Astrocyte (in vitro differentiated cells and primary cell): ENCODE measurements around the gene AP1G2. TPM values are rescaled to one million over a fixed set of nuclear protein-coding genes. Genes with fewer than 3 reads are reported as not detected.
"Not testable (repeated sequence)": the region's sequence is repeated elsewhere in the genome, so short reads cannot be mapped to it uniquely, and the experiment has no call there.

Experiments
- DNase-seq: peaks from one replicate; pipeline ENCODE4 v3.0.0-alpha.2; 2010; ENCODE audit warnings: low read depth
- FAIRE-seq: peaks from 2 replicates; lab custom pipeline; 2011; peaks lifted over from hg19 to GRCh38; lab: Jason Lieb, UNC
- H2AFZ ChIP-seq: 2 replicates; pipeline ENCODE4 v1.6.0; 2012; ENCODE audit warnings: low read depth, low read length, inconsistent platforms
- H3K27ac ChIP-seq: 2 replicates; pipeline ENCODE4 v1.5.1; 2011; ENCODE audit warnings: low read depth, low read length, inconsistent platforms
- H3K27me3 ChIP-seq: 2 replicates; pipeline ENCODE4 v1.6.0; 2011; ENCODE audit warnings: low read length, inconsistent platforms; ENCODE audit not compliant: insufficient read depth
- H3K36me3 ChIP-seq: 2 replicates; pipeline ENCODE4 v1.5.1; 2011; ENCODE audit warnings: low read length, inconsistent platforms; ENCODE audit not compliant: insufficient read depth
- H3K4me1 ChIP-seq: 2 replicates; pipeline ENCODE4 v1.5.1; 2011; ENCODE audit warnings: low read length, inconsistent platforms; ENCODE audit not compliant: insufficient read depth
- H3K4me2 ChIP-seq: 2 replicates; pipeline ENCODE4 v1.6.0; 2012; ENCODE audit warnings: low read length, inconsistent platforms
- H3K4me3 ChIP-seq: 2 replicates; pipeline ENCODE4 v1.5.1; 2011; ENCODE audit warnings: low read depth, mild to moderate bottlenecking, low read length, inconsistent platforms; ENCODE audit not compliant: insufficient read depth
- H3K79me2 ChIP-seq: 2 replicates; pipeline ENCODE4 v1.6.0; 2012; ENCODE audit warnings: mild to moderate bottlenecking, low read length, inconsistent platforms; ENCODE audit not compliant: insufficient read depth
- H3K9ac ChIP-seq: 2 replicates; pipeline ENCODE4 v1.6.0; 2012; ENCODE audit warnings: mild to moderate bottlenecking, low read length, inconsistent platforms
- H3K9me3 ChIP-seq: 2 replicates; pipeline ENCODE4 v1.5.1; 2012; ENCODE audit warnings: low read depth, mild to moderate bottlenecking, low read length, inconsistent platforms; ENCODE audit not compliant: insufficient read depth
- H4K20me1 ChIP-seq: 2 replicates; pipeline ENCODE4 v1.6.0; 2012; ENCODE audit warnings: low read length, inconsistent platforms; ENCODE audit not compliant: insufficient read depth
- H3K27ac Mint-ChIP-seq: one replicate; pipeline ENCODE4 v1.8.0; 2021; ENCODE audit warnings: mild to moderate bottlenecking, mixed read lengths; ENCODE audit not compliant: unreplicated experiment
- H3K27me3 Mint-ChIP-seq: one replicate; pipeline ENCODE4 v1.8.0; 2021; ENCODE audit warnings: low read depth, mixed read lengths; ENCODE audit not compliant: unreplicated experiment
- H3K36me3 Mint-ChIP-seq: one replicate; pipeline ENCODE4 v1.8.0; 2021; ENCODE audit warnings: low read depth, mixed read lengths; ENCODE audit not compliant: unreplicated experiment
- H3K4me1 Mint-ChIP-seq: one replicate; pipeline ENCODE4 v1.8.0; 2021; ENCODE audit warnings: low read depth, mixed read lengths; ENCODE audit not compliant: unreplicated experiment
- H3K4me3 Mint-ChIP-seq: one replicate; pipeline ENCODE4 v1.8.0; 2021; ENCODE audit warnings: mild to moderate bottlenecking, moderate library complexity, mixed read lengths; ENCODE audit not compliant: unreplicated experiment
- H3K9me3 Mint-ChIP-seq: one replicate; pipeline ENCODE4 v1.8.0; 2021; ENCODE audit warnings: mild to moderate bottlenecking, mixed read lengths; ENCODE audit not compliant: unreplicated experiment
- CTCF ChIP-seq: IDR thresholded peaks from 2 replicates; pipeline ENCODE4 v1.5.1; 2011; ENCODE audit warnings: low read depth, mild to moderate bottlenecking, inconsistent platforms, low read length, moderate library complexity; ENCODE audit not compliant: insufficient read depth
- EZH2 ChIP-seq: IDR thresholded peaks from 2 replicates; pipeline ENCODE4 v1.6.1; 2012; ENCODE audit warnings: mild to moderate bottlenecking, low read length, inconsistent platforms; ENCODE audit not compliant: insufficient read depth
- total RNA-seq: library from RNA; stranded (reverse); gene quantifications from 2 replicates; pipeline ENCODE4 v1.2.1, GENCODE V29; 2021

AP1G2 gene
- total RNA-seq, 1 donor from 2014 or later = 80.9 TPM

GRCh38 chr14:23583761-23584526 lies 16.4 kb upstream of the AP1G2 start:
- peaks cover 31% of the 10 kb centered on the region for H3K27me3 Mint-ChIP-seq
- FAIRE-seq, H3K4me1 ChIP-seq, H2AFZ ChIP-seq, DNase-seq, H3K4me3 ChIP-seq, H3K79me2 ChIP-seq, H3K27ac ChIP-seq, H3K4me2 ChIP-seq, H3K4me3 Mint-ChIP-seq, H3K4me1 Mint-ChIP-seq, H3K27ac Mint-ChIP-seq, H4K20me1 ChIP-seq, H3K9me3 Mint-ChIP-seq, H3K9ac ChIP-seq, H3K27me3 ChIP-seq, H3K36me3 ChIP-seq, H3K9me3 ChIP-seq, H3K36me3 Mint-ChIP-seq: not testable (repeated sequence)

- Histone ChIP-seq H2AFZ (no peak overlapping the region), H3K4me1 (no peaks in the 10 kb centered on the region), H3K79me2 (no peaks in the 10 kb centered on the region), H3K36me3 (no peaks in the 10 kb centered on the region), H3K27me3 (peaks cover 17% of the 10 kb centered on the region), H3K27ac (no peak overlapping the region), H3K9ac (no peak overlapping the region), H4K20me1 (no peaks in the 10 kb centered on the region), H3K4me3 (no peak overlapping the region), H3K4me2 (no peak overlapping the region), H3K9me3 (no peaks in the 10 kb centered on the region)
- peaks cover 2% of the 10 kb centered on the region for H3K9me3 Mint-ChIP-seq
- TF ChIP-seq CTCF (no peak), EZH2 (no peak)
- no peaks in the 10 kb centered on the region for H3K36me3 Mint-ChIP-seq
- no peak overlapping the region for H3K4me3 Mint-ChIP-seq
- H3K27ac Mint-ChIP-seq = no peak overlapping the region
- peaks cover 39% of the 10 kb centered on the region for H3K27me3 Mint-ChIP-seq
- DNase-seq = no peak
- FAIRE-seq = no peak
- no peaks in the 10 kb centered on the region for H3K4me1 Mint-ChIP-seq
Observed at GRCh38 chr14:23582906-23583760, 15.5 kb upstream of the AP1G2 start.

DNA sequence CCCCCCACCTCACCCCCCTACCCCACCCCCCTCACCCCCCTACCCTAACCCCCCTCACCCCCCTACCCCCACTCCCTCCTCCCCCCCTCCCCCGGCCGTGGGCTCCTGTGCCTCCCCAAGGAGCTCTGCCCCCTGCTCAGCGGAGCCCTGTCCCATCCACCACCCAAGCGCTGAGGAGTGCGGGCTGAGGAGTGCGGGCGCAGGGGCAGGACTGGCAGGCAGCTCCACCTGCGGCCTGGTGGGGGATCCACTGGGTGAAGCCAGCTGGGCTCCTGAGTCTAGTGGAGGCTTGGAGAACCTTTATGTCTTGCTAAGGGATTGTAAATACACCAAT lies 13.3 kb upstream of the AP1G2 start:
- peaks cover 27% of the 10 kb centered on the region for H3K27me3 ChIP-seq
- Mint-ChIP-seq H3K4me3 (no peak overlapping the region), H3K4me1 (no peaks in the 10 kb centered on the region), H3K9me3 (peaks cover 5% of the 10 kb centered on the region), H3K27ac (no peak overlapping the region), H3K27me3 (peaks cover 40% of the 10 kb centered on the region), H3K36me3 (no peaks in the 10 kb centered on the region)
- H2AFZ ChIP-seq = no peak overlapping the region
- H3K27ac ChIP-seq = no peak overlapping the region
- no peak for DNase-seq
- no peak for TF ChIP-seq EZH2
- TF ChIP-seq CTCF = no peak
- no peaks in the 10 kb centered on the region for H3K4me1 ChIP-seq
- no peak for FAIRE-seq
- H3K9me3 ChIP-seq = no peaks in the 10 kb centered on the region
- H3K4me2 ChIP-seq = no peak overlapping the region
- H3K36me3 ChIP-seq = no peaks in the 10 kb centered on the region
- H4K20me1 ChIP-seq = no peaks in the 10 kb centered on the region
- H3K4me3 ChIP-seq = no peak overlapping the region
- H3K79me2 ChIP-seq = no peaks in the 10 kb centered on the region
- H3K9ac ChIP-seq = no peak overlapping the region
